HepG2 (cell line): ENCODE data around the gene NAXD. TPM values are rescaled to one million over a fixed set of nuclear protein-coding genes. Genes with fewer than 3 reads are reported as not detected.

ENCODE experiments used
- ATAC-seq: fragments of 200-7000 bp; cut with Tn5 transposase; 3 replicates; pipeline ENCODE4 v1.9.1; 2020; ENCODE audit warnings: mild to moderate bottlenecking, moderate library complexity
- BruUV-seq: library from RNA; stranded (reverse); fragments of 400-500 nt; replicated peaks from 2 replicates; lab custom pipeline; 2021; lab: Mats Ljungman, UMichigan
- CTCF ChIA-PET: fragments of 300-600 bp; formaldehyde crosslinking; extraction: SDS; loops from one replicate; lab custom pipeline; 2021; ENCODE audit warnings: low total read pairs, inconsistent platforms, low intra/inter-chr PET ratio; lab: Yijun Ruan, JAX
- POLR2A ChIA-PET: fragments of 350-600 bp; sonication (Branson Sonifier 250); formaldehyde crosslinking; loops from one replicate; lab custom pipeline; 2020; ENCODE audit warnings: antibody characterized with exemption, inconsistent platforms; lab: Yijun Ruan, JAX
- DNase-seq: peaks from one replicate; pipeline ENCODE4 v3.0.0-alpha.2; 2015; ENCODE audit warnings: low spot score
- FAIRE-seq: peaks from 3 replicates; lab custom pipeline; 2011; peaks lifted over from hg19 to GRCh38; lab: Jason Lieb, UNC
- H2AFZ ChIP-seq: one replicate; pipeline ENCODE4 v1.6.1; 2011; ENCODE audit warnings: low read length, inconsistent platforms
- H3K27ac ChIP-seq: fragments of 300-600 bp; 3 replicates; pipeline ENCODE4 v1.8.0; 2011; ENCODE audit warnings: mixed run types, mild to moderate bottlenecking, mixed read lengths, low read length, inconsistent platforms; ENCODE audit not compliant: insufficient read depth; ENCODE audit errors: extremely low read length
- H3K27me3 ChIP-seq, 2 experiments: fragments of 200-600 bp in 1 of 2; 2 replicates in 1 of 2; 3 replicates in 1 of 2; pipeline versions ENCODE4 v1.6.0 to v1.8.0; 2011; ENCODE audit warnings: low read length in 2 of 2, mild to moderate bottlenecking in 2 of 2, moderate library complexity in 2 of 2, inconsistent platforms in 1 of 2; ENCODE audit not compliant: insufficient read depth in 2 of 2, control insufficient read depth in 1 of 2
- H3K36me3 ChIP-seq, 2 experiments: fragments of 200-600 bp in 1 of 2; replicated peaks in 1 of 2; 2 replicates in 1 of 2; 3 replicates in 1 of 2; pipeline versions ENCODE4 v1.5.1 to v1.8.0; 2011; ENCODE audit warnings: low read length in 2 of 2, inconsistent platforms in 1 of 2; ENCODE audit not compliant: insufficient read depth in 2 of 2, control insufficient read depth in 1 of 2
- H3K4me1 ChIP-seq: 2 replicates; pipeline ENCODE4 v1.5.1; 2012; ENCODE audit warnings: low read length, inconsistent platforms; ENCODE audit not compliant: insufficient read depth
- H3K4me2 ChIP-seq: 2 replicates; pipeline ENCODE4 v1.6.0; 2011; ENCODE audit warnings: low read depth, low read length, inconsistent platforms
- H3K4me3 ChIP-seq, 3 experiments: fragments of 200-600 bp in 1 of 3; sonication (generic), shearing (Covaris generic) in 1 of 3; replicated peaks in 1 of 3; 2 replicates each; pipeline ENCODE4 v1.5.1; 2011 to 2016; ENCODE audit warnings: low read length in 3 of 3, inconsistent platforms in 2 of 3, low read depth in 2 of 3, mild to moderate bottlenecking in 2 of 3, control low read depth in 1 of 3, mixed read lengths in 1 of 3; ENCODE audit not compliant: insufficient read depth in 1 of 3
- H3K79me2 ChIP-seq: one replicate; pipeline ENCODE4 v1.6.1; 2011; ENCODE audit warnings: low read length, inconsistent platforms; ENCODE audit not compliant: insufficient read depth
- H3K9ac ChIP-seq: 2 replicates; pipeline ENCODE4 v1.6.0; 2011; ENCODE audit warnings: mild to moderate bottlenecking, low read depth, low read length, inconsistent platforms; ENCODE audit not compliant: insufficient read depth
- H3K9me3 ChIP-seq: 2 replicates; pipeline ENCODE4 v1.5.1; 2012; ENCODE audit warnings: mild to moderate bottlenecking, low read length
- H4K20me1 ChIP-seq: 2 replicates; pipeline ENCODE4 v1.6.0; 2011; ENCODE audit warnings: inconsistent platforms, mild to moderate bottlenecking, low read length, moderate library complexity; ENCODE audit not compliant: insufficient read depth
- AHDC1 ChIP-seq: sonication (generic); formaldehyde crosslinking; IDR thresholded peaks from 2 replicates; pipeline ENCODE4 v1.5.1; 2020; ENCODE audit warnings: mild to moderate bottlenecking, missing genetic modification reagents, borderline replicate concordance
- ASH2L ChIP-seq: fragments of 300-600, 200-600 bp; sonication (generic); IDR thresholded peaks from 2 replicates; pipeline ENCODE4 v1.7.0; 2017; ENCODE audit warnings: low read depth, mild to moderate bottlenecking, moderate library complexity, mixed read lengths, low read length; ENCODE audit not compliant: insufficient read length
- ISL2 ChIP-seq: sonication (generic); formaldehyde crosslinking; IDR thresholded peaks from 2 replicates; pipeline ENCODE4 v1.5.0; 2020; ENCODE audit warnings: missing genetic modification reagents
- NAIF1 ChIP-seq: sonication (generic); formaldehyde crosslinking; IDR thresholded peaks from 2 replicates; pipeline ENCODE4 v1.5.0; 2020; ENCODE audit warnings: mild to moderate bottlenecking, missing genetic modification reagents, borderline replicate concordance
- NFIC ChIP-seq: IDR thresholded peaks from 2 replicates; pipeline ENCODE4 v1.6.1; 2012; ENCODE audit warnings: mild to moderate bottlenecking, low read length, inconsistent platforms
- NR3C1 ChIP-seq: sonication (generic); formaldehyde crosslinking; IDR thresholded peaks from 2 replicates; pipeline ENCODE4 v1.4.0; 2020; ENCODE audit warnings: missing genetic modification reagents
- PCBP2 ChIP-seq: fragments of 200-400 bp; formaldehyde crosslinking; optimal IDR thresholded peaks from 2 replicates; pipeline ENCODE3; 2018; ENCODE audit warnings: low read length, low read depth; ENCODE audit not compliant: poor library complexity, severe bottlenecking
- PHF8 ChIP-seq: sonication (generic); formaldehyde crosslinking; IDR thresholded peaks from 2 replicates; pipeline ENCODE4 v1.5.0; 2020; ENCODE audit warnings: missing genetic modification reagents
- U2AF1 ChIP-seq: fragments of 200-400 bp; formaldehyde crosslinking; optimal IDR thresholded peaks from 2 replicates; pipeline ENCODE3; 2017; ENCODE audit warnings: mild to moderate bottlenecking, low read depth, low read length
- ZNF350 ChIP-seq: sonication (generic); formaldehyde crosslinking; IDR thresholded peaks from 2 replicates; pipeline ENCODE4 v1.4.0; 2020; ENCODE audit warnings: mild to moderate bottlenecking, low read depth, missing genetic modification reagents, borderline replicate concordance
- WGBS: methylation state at CpG from one replicate; pipeline ENCODE4 v1.1.6; 2017; ENCODE audit warnings: low lambda C conversion rate; 5-methylcytosine and 5-hydroxymethylcytosine counted together
- in situ Hi-C: cut with HindIII; loops from 2 replicates; pipeline ENCODE4 v1.10.0; 2017; ENCODE audit warnings: low pct_unique_long_range_greater_than_20kb; ENCODE audit not compliant: extremely low pct_ligation_motif_present
- intact Hi-C: fragments of 100-400 bp; cut with micrococcal nuclease; formaldehyde crosslinking; loops from one replicate; pipeline ENCODE4 v1.10.0; 2022; ENCODE audit not compliant: unreplicated experiment
- polyA plus RNA-seq, 8 experiments: library from polyadenylated mRNA; depleted of rRNA in 3 of 8; stranded (reverse) in 7 of 8; unstranded in 1 of 8; fragments of >200 nt; fragmentation: Illumina TruSeq in 4 of 8; extraction: Trizol in 4 of 8; gene quantifications; 2 replicates each; pipeline versions ENCODE4 v1.2.1 to v1.2.3, GENCODE V29; 2011 to 2016; ENCODE audit warnings: low read depth in 4 of 8, missing spikeins in 1 of 8, mixed read lengths in 1 of 8; ENCODE audit not compliant: insufficient read depth in 1 of 8
- total RNA-seq, 5 experiments: library from RNA; depleted of rRNA; stranded (reverse); fragments of >200 nt; fragmentation: Illumina TruSeq; extraction: Trizol; gene quantifications; 2 replicates each; pipeline ENCODE4 v1.2.3, GENCODE V29; 2016; ENCODE audit warnings: low read depth in 1 of 5
- TF ChIP-seq, protein P1 (sequence below): sonication (generic); formaldehyde crosslinking; IDR thresholded peaks from 2 replicates; pipeline ENCODE4 v1.8.1; 2023; ENCODE audit warnings: mild to moderate bottlenecking, moderate library complexity, missing genetic modification reagents
- TF ChIP-seq, protein P2 (sequence below): sonication (generic); formaldehyde crosslinking; IDR thresholded peaks from 2 replicates; pipeline ENCODE4 v1.8.1; 2022; ENCODE audit warnings: low read depth, mild to moderate bottlenecking, missing genetic modification reagents

NAXD gene
- total and polyA plus RNA-seq, 2 of the 13 experiments (the other 11 are each of a cell fraction or from before 2014, with no cell fraction given) = 19.0 to 23.2 TPM

- TF ChIP-seq ZNF350 (CRISPR knock-in tag) = no peak
- no peak for TF ChIP-seq ISL2 (CRISPR knock-in tag)
Observed at GRCh38 chr13:110607675-110608224, 7.6 kb upstream of the NAXD start (continued).

- H3K9me3 ChIP-seq = no peaks in the 10 kb centered on the region
- H3K4me1 ChIP-seq = peaks cover 41% of the 10 kb centered on the region
- ATAC-seq (no peak), DNase-seq (no peak), FAIRE-seq (no peak)
- ChIA-PET POLR2A (interaction anchor here (1.2 kb wide), 1 partner anchor 34 kb away, joined by 3 read pairs; no protein-coding TSS in a partner anchor), CTCF (no interaction called here)
- H2AFZ ChIP-seq = peak overlapping the region; percentile 77
- no TSS peak for BruUV-seq
- 20% methylated on average over 12 of the region's 12 CpGs for WGBS
- peak overlapping the region; percentile 42; the same call in 1 of the 2 replicates for H3K9ac ChIP-seq
- H3K27ac ChIP-seq = no peak overlapping the region
- no peaks in the 10 kb centered on the region for H4K20me1 ChIP-seq
- intact Hi-C loops (no loop called here), in situ Hi-C loops (no loop called here)
- peak overlapping the region; percentile 48 to 78 (median 68) for H3K4me3 ChIP-seq
- H3K4me2 ChIP-seq = peak overlapping the region; percentile 85
- no peaks in the 10 kb centered on the region for H3K36me3 ChIP-seq
- H3K27me3 ChIP-seq = peaks cover 1 to 13% of the 10 kb centered on the region in 2 experiments; a peak in 3 of 5 replicates
- peaks cover 3% of the 10 kb centered on the region for H3K79me2 ChIP-seq
- TF ChIP-seq NAIF1 = no peak
- TF ChIP-seq PCBP2 = no peak
- 0 out of 2 replicates have a peak, but pooled peaks have one; percentile 9 for TF ChIP-seq PHF8 (CRISPR knock-in tag)
- TF ChIP-seq ASH2L = peak; percentile 20
- no peak for TF ChIP-seq NR3C1 (CRISPR knock-in tag)
- TF ChIP-seq AHDC1 (CRISPR knock-in tag) = no peak
- no peak for TF ChIP-seq NFIC
- no peak for TF ChIP-seq U2AF1
- TF ChIP-seq, protein P1, sequence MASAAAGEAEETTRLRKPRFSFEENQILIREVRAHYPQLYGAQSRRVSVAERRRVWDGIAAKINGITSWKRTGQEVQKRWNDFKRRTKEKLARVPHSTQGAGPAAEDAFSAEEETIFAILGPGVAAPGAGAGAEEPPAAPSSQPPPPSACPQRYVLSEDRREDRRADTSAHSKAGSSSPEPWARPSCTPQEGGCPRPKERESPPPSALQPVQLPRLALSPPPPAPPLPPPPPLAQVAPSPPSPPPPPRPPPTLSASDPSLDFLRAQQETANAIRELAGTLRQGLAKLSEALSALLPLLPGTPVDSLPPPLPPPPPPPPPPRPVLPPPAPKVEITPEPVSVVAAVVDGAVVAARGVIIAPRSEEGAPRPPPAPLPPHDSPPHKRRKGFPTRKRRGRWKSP (CRISPR knock-in tag) = no peak
- TF ChIP-seq, protein P2, sequence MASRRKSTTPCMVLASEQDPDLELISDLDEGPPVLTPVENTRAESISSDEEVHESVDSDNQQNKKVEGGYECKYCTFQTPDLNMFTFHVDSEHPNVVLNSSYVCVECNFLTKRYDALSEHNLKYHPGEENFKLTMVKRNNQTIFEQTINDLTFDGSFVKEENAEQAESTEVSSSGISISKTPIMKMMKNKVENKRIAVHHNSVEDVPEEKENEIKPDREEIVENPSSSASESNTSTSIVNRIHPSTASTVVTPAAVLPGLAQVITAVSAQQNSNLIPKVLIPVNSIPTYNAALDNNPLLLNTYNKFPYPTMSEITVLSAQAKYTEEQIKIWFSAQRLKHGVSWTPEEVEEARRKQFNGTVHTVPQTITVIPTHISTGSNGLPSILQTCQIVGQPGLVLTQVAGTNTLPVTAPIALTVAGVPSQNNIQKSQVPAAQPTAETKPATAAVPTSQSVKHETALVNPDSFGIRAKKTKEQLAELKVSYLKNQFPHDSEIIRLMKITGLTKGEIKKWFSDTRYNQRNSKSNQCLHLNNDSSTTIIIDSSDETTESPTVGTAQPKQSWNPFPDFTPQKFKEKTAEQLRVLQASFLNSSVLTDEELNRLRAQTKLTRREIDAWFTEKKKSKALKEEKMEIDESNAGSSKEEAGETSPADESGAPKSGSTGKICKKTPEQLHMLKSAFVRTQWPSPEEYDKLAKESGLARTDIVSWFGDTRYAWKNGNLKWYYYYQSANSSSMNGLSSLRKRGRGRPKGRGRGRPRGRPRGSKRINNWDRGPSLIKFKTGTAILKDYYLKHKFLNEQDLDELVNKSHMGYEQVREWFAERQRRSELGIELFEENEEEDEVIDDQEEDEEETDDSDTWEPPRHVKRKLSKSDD (CRISPR knock-in tag) = no peak
Observed at GRCh38 chr13:110610955-110611595, 4.3 kb upstream of the NAXD start.
